Limb (tissue), 2 donors: ENCODE measurements around the gene TRMT44.
A peak's percentile ranks its signal among the peaks of the same experiment; 100 is the strongest.
"Not testable (repeated sequence)": the region's sequence is repeated elsewhere in the genome, so short reads cannot be mapped to it uniquely, and the experiment has no call there.

Experiments
- DNase-seq, 2 donors: peaks; one replicate each; pipeline ENCODE4 v3.0.0-alpha.2; 2016; ENCODE audit errors: extremely low spot score in 2 of 2

Gene TRMT44

GRCh38 chr4:8467016-8467415, 26.4 kb downstream of the TRMT44 start:
- no peak for DNase-seq

GRCh38 chr4:8468746-8469535, 28.4 kb downstream of the TRMT44 start:
- peak; percentile 68 to 85 for DNase-seq

- no peak for DNase-seq
Measured at GRCh38 chr4:8469550-8469949, 29.0 kb downstream of the TRMT44 start.

- DNase-seq, result no peak
Measured at GRCh38 chr4:8470451-8471024, 30.0 kb downstream of the TRMT44 start.

GRCh38 chr4:8471211-8471875, 30.8 kb downstream of the TRMT44 start:
- no peak for DNase-seq

GRCh38 chr4:8472158-8472688, 31.6 kb downstream of the TRMT44 start:
- no peak for DNase-seq

- peak in 1 of 2 donors; percentile 14 for DNase-seq
Measured at GRCh38 chr4:8472689-8473197, 32.2 kb downstream of the TRMT44 start.

- no peak for DNase-seq
Measured at GRCh38 chr4:8473198-8473919, 32.8 kb downstream of the TRMT44 start.

GRCh38 chr4:8473920-8474590, 33.5 kb downstream of the TRMT44 start:
- no peak for DNase-seq

GRCh38 chr4:8474856-8475255, 34.3 kb downstream of the TRMT44 start:
- DNase-seq, result no peak

GRCh38 chr4:8475751-8476575, 35.4 kb downstream of the TRMT44 start:
- DNase-seq, result no peak

GRCh38 chr4:8477095-8477635, 36.6 kb downstream of the TRMT44 start:
- no peak for DNase-seq

- DNase-seq, result no peak
Measured at GRCh38 chr4:8477676-8478075, 37.1 kb downstream of the TRMT44 start.

GRCh38 chr4:8478371-8478770, 37.8 kb downstream of the TRMT44 start:
- no peak for DNase-seq

GRCh38 chr4:8478801-8479744, 38.5 kb downstream of the TRMT44 start:
- no peak for DNase-seq

GRCh38 chr4:8480221-8480620, 39.6 kb downstream of the TRMT44 start:
- no peak for DNase-seq

- DNase-seq, result not testable (repeated sequence)
Measured at GRCh38 chr4:8486643-8487042, 46.1 kb downstream of the TRMT44 start.

GRCh38 chr4:8488791-8489369, 48.3 kb downstream of the TRMT44 start:
- no peak for DNase-seq
